ENCODE data around the gene CDCA7L. TPM values are rescaled to one million over a fixed set of nuclear protein-coding genes. Genes with fewer than 3 reads are reported as not detected.
"Not testable (repeated sequence)": the region's sequence is repeated elsewhere in the genome, so short reads cannot be mapped to it uniquely, and the experiment has no call there.

The CDCA7L gene
- total RNA-seq, 4 donors from 2014 or later, result 29.2 to 129 (median 74.9) TPM

DNA sequence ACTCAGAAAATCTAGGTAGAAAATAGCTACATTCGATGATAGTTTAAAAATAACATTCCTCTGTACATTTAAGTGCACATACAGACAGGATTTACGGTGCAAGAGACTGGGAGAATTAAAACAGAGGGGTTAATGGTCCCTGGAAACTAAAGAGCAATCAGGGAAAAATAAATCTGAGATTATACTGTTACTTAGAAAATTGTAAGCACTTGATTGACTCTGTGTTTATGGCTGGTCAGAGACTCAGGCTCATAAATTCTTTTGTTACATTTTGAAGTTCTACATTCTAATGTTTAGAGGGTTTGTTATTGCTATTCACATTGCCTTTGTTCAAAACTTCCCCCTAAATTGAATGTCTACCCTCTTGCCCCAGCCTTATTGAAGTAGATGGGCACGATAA is 54.4 kb downstream of the CDCA7L start:
- no peak overlapping the region for H3K4me3 ChIP-seq (ENCODE audit: low read depth, poor library complexity, severe bottlenecking)
- intact Hi-C loops (cut with DNase I; ENCODE audit: low total_unique reads), result no loop called here
- TF ChIP-seq POLR2A (IDR thresholded peaks at IDR 0.05), result no peak
- TF ChIP-seq, protein P1, sequence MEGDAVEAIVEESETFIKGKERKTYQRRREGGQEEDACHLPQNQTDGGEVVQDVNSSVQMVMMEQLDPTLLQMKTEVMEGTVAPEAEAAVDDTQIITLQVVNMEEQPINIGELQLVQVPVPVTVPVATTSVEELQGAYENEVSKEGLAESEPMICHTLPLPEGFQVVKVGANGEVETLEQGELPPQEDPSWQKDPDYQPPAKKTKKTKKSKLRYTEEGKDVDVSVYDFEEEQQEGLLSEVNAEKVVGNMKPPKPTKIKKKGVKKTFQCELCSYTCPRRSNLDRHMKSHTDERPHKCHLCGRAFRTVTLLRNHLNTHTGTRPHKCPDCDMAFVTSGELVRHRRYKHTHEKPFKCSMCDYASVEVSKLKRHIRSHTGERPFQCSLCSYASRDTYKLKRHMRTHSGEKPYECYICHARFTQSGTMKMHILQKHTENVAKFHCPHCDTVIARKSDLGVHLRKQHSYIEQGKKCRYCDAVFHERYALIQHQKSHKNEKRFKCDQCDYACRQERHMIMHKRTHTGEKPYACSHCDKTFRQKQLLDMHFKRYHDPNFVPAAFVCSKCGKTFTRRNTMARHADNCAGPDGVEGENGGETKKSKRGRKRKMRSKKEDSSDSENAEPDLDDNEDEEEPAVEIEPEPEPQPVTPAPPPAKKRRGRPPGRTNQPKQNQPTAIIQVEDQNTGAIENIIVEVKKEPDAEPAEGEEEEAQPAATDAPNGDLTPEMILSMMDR (IDR thresholded peaks at IDR 0.05), result no peak
- no peak for DNase-seq (ENCODE audit: low spot score in 2 of 2)
- 68 to 80% methylated on average over 3 of the region's 3 CpGs for WGBS, 2 donors

DNA sequence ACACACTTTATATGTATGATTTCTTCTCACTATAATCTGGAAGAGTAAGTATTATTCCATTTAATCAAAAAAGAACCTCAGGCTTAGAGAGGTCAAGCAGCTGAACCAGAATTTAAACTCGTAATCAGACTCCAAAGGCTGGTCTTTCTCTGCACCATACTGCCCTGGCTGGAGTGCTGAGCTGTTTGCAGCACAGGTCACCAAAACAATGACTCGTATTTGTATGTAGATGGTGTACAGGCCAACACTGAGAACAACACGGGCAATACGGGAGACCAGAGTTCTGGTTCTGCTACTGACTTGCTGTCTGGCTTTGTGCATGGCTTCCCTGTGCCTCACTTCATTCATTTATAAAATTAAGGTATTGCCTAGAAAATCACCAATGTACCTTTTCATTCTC is 57.9 kb downstream of the CDCA7L start:
- WGBS, 2 donors, result 78 to 89% methylated on average over 4 of the region's 4 CpGs
- DNase-seq (ENCODE audit: low spot score in 2 of 2), result no peak
- no peak for TF ChIP-seq POLR2A (IDR thresholded peaks at IDR 0.05)
- TF ChIP-seq, protein P1 (IDR thresholded peaks at IDR 0.05), result no peak
- H3K4me3 ChIP-seq (ENCODE audit: low read depth, poor library complexity, severe bottlenecking), result no peak overlapping the region
- intact Hi-C loops (cut with DNase I; ENCODE audit: low total_unique reads), result no loop called here

DNA sequence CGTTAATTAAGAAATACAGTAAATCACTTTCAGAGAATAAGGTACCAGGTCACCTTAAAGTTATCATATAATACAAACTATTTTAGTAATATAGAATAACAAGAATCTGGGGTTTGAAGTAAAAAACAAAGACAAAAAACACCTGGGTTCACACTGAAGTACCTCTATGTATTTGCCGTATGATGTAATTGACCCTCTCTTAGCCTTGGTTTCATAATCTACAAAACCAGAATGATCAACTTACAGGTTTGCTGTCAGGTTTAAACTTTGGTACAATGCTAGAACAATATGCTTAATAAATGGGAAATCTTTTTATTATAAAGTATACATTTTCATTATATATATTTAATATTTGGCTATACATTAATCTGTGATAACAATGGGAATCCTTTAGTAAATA is 58.3 kb downstream of the CDCA7L start:
- no peak overlapping the region for H3K4me3 ChIP-seq (ENCODE audit: low read depth, poor library complexity, severe bottlenecking)
- intact Hi-C loops (cut with DNase I; ENCODE audit: low total_unique reads), result no loop called here
- no peak for DNase-seq (ENCODE audit: low spot score in 2 of 2)
- TF ChIP-seq POLR2A (IDR thresholded peaks at IDR 0.05), result no peak
- TF ChIP-seq, protein P1 (IDR thresholded peaks at IDR 0.05), result no peak
- WGBS, 2 donors, result 92 to 93% methylated on average over 2 of the region's 2 CpGs

DNA sequence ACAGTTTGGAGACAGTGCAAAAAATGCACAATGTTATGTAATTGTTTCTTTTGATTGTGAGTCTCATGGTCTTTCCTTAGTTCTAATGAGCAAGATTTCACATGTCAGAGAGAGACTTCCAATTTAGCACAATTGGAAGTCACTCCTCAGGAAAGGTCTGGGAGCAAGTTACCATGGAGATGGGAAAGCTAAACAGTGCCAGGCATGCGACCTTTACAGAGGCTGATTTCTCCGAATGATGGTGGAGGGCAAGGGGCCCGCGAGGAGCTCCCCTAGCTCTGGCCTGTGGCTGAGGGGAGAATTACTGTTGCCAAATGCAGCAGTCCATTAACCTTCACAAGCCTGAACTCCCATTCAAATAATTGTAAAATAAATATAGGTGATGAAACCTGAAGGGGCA is 59.3 kb downstream of the CDCA7L start:
- intact Hi-C loops (cut with DNase I; ENCODE audit: low total_unique reads), result no loop called here
- WGBS, 2 donors, result 53 to 54% methylated on average over 4 of the region's 4 CpGs
- TF ChIP-seq POLR2A (IDR thresholded peaks at IDR 0.05), result no peak
- TF ChIP-seq, protein P1 (IDR thresholded peaks at IDR 0.05), result no peak
- H3K4me3 ChIP-seq (ENCODE audit: low read depth, poor library complexity, severe bottlenecking), result no peak overlapping the region
- DNase-seq (ENCODE audit: low spot score in 2 of 2), result no peak

DNA sequence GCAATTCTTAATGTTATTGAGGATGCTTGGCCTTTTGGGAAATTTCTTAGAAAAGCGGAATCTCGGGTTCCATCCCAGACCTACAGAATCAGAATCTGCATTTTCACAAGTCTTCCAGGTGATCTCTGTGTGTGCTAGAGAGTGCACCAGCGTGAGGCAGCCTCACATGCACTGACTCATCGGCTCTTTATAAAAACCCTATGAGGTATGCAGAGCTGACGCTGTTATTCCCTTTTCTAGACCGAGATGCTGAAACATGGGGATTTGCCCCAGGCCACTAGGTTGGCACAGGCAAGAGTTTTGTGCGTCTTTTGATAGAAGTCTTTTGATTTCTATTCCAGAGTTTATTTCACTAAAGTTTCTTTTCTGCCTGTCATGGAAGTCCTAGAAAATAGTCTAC is 61.2 kb downstream of the CDCA7L start:
- intact Hi-C loops (cut with DNase I; ENCODE audit: low total_unique reads), result no loop called here
- TF ChIP-seq, protein P1 (IDR thresholded peaks at IDR 0.05), result no peak
- no peak for TF ChIP-seq POLR2A (IDR thresholded peaks at IDR 0.05)
- DNase-seq (ENCODE audit: low spot score in 2 of 2), result no peak
- H3K4me3 ChIP-seq (ENCODE audit: low read depth, poor library complexity, severe bottlenecking), result no peak overlapping the region
- WGBS, 2 donors, result 63 to 76% methylated on average over 7 of the region's 7 CpGs

DNA sequence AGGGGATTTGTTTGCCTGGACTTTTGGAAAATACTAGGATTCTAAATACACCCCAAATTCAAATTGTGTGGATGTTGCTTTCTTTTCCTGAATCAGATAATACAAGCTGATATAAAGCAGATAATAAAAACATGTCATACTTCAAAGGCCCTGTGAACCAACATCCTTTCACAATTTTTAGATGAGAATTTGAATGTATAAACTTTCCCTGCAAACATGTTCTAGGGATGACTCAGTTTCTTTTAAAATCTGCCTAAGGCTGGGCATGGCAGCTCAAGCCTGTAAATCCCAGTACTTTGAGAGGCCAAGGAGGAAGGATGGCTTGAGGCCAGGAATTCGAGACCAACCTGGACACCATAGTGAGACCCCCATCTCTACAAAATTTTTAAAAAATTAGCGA is 62.2 kb downstream of the CDCA7L start:
- DNase-seq (ENCODE audit: low spot score in 2 of 2); intact Hi-C loops (cut with DNase I; ENCODE audit: low total_unique reads); H3K4me3 ChIP-seq (ENCODE audit: low read depth, poor library complexity, severe bottlenecking): not testable (repeated sequence)
- WGBS, 2 donors, result 75 to 83% methylated on average over 2 of the region's 2 CpGs

Data from lower leg skin (tissue), 4 donors.